LNCaP clone FGC (cell line): ENCODE results near the gene MAN1A1.

Source experiments
- DNase-seq: peaks from one replicate; pipeline ENCODE4 v3.0.0-alpha.2; 2011; ENCODE audit warnings: low read depth
- H3K4me3 ChIP-seq: 2 replicates; pipeline ENCODE4 v1.5.1; 2011; ENCODE audit warnings: mild to moderate bottlenecking, low read depth, low read length, control low read depth
- CTCF ChIP-seq: IDR thresholded peaks from 2 replicates; pipeline ENCODE4 v1.5.1; 2012; ENCODE audit warnings: mild to moderate bottlenecking; ENCODE audit not compliant: control insufficient read depth, insufficient read depth; ENCODE audit errors: extremely low read depth

Gene MAN1A1

GRCh38 chr6:119346936-119347335 is 2.6 kb downstream of the MAN1A1 start:
- no peak overlapping the region for H3K4me3 ChIP-seq
- TF ChIP-seq CTCF, result no peak
- no peak for DNase-seq

- TF ChIP-seq CTCF, result no peak
- no peak for DNase-seq
- no peak overlapping the region for H3K4me3 ChIP-seq
Measured at GRCh38 chr6:119346450-119346849, 3.1 kb downstream of the MAN1A1 start.

GRCh38 chr6:119345114-119345513 is 4.4 kb downstream of the MAN1A1 start:
- H3K4me3 ChIP-seq, result no peak overlapping the region
- no peak for TF ChIP-seq CTCF
- DNase-seq, result no peak

DNA sequence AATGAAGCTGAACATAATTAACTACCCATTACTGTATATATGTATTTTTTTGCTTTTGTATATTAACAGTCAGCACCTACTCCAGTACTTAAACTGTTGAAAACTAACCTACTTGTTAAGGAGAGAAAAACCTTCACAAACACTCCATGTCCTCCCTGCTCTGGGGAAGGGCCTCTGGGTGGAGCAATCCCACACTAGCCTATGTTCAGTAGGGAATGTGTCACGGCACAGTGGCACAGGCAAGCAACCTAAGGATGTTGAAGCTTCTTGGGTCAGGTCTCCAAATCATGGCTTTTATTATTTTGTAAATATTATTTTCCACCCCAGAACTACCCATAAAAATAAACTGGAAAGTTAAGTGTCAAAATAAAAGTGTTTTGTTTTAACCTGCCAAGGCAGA is 5.3 kb downstream of the MAN1A1 start:
- TF ChIP-seq CTCF, result no peak
- DNase-seq, result no peak
- H3K4me3 ChIP-seq, result no peak overlapping the region

DNA sequence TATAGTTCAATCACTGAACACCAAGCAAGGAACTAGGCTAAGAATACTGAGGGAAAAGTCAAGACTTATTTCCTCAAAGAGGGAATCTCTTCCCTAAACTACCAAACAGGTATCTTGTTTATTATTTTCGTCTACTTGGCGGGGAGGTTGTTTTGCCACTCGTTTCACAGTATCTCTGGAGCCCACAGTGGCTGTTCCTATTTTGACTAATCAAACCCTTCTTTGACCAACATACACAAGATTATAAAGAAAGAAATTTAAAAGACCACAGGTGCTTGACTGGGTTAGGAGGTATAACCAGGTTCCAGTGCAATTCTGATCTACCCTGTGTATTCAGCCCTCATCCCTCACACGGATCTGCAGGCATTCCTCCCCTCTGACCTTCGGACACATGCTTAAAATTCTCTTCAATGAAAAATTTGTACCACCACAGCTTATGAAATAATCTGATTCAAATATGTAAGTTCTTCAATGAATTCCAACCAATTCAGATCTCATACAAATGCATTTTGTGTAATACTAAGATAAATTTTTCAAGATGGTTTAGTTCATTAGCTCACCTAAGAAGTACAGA is 5.9 kb downstream of the MAN1A1 start:
- no peak for DNase-seq
- H3K4me3 ChIP-seq, result no peak overlapping the region
- TF ChIP-seq CTCF, result no peak

DNA sequence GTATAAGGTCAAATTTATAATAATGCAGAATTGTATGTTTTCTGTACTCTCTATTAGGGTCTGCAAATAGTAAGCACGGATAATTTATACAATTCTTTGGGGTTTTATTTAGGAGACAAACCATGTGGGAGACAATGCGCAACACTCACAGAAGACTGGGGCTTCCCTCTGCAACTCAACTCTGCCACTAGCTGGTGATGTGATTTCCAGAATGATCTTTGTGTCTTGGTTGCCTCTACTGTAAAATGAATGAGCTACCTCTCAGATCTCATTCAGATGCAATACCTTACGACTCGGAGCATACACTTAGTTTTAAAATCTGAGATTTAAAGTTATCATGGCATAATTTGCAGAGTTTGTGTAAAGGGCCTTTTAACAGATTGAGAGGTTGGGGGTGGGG is 6.4 kb downstream of the MAN1A1 start:
- TF ChIP-seq CTCF, result no peak
- H3K4me3 ChIP-seq, result no peak overlapping the region
- no peak for DNase-seq

- no peak for TF ChIP-seq CTCF
- DNase-seq, result no peak
- no peak overlapping the region for H3K4me3 ChIP-seq
Measured at GRCh38 chr6:119342430-119342829, 7.1 kb downstream of the MAN1A1 start.
